ENCODE results near the gene ENDOG. TPM values are rescaled to one million over a fixed set of nuclear protein-coding genes. Genes with fewer than 3 reads are reported as not detected.
A peak's percentile ranks its signal among the peaks of the same experiment; 100 is the strongest.

Gene ENDOG
- total and polyA plus RNA-seq, 2 experiments from 2014 or later, result 21.4 to 26.7 TPM

- H2AFZ ChIP-seq, result no peak overlapping the region
- H3K79me2 ChIP-seq (ENCODE audit: insufficient read depth), result no peaks in the 10 kb centered on the region
- no peak overlapping the region for H3K4me3 ChIP-seq
- in situ Hi-C loops (cut with MboI), result no loop called here
- H3K36me3 ChIP-seq (ENCODE audit: low read depth), result no peaks in the 10 kb centered on the region
- H3K27me3 ChIP-seq (replicated peaks; ENCODE audit: insufficient read depth), result no peaks in the 10 kb centered on the region
- DNase-seq, result no peak
- H3K4me1 ChIP-seq (ENCODE audit: insufficient read depth), result no peaks in the 10 kb centered on the region
- H3K4me2 ChIP-seq (ENCODE audit: unreplicated experiment), result no peak overlapping the region
- H3F3A ChIP-seq (ENCODE audit: insufficient read depth), result no peaks in the 10 kb centered on the region
- no peaks in the 10 kb centered on the region for H3K9me3 ChIP-seq (ENCODE audit: low read depth)
- TF ChIP-seq EZH2phosphoT487 (IDR thresholded peaks at IDR 0.05; ENCODE audit: insufficient read depth, low read depth), result no peak
- no peak for TF ChIP-seq EZH2 (IDR thresholded peaks at IDR 0.05; ENCODE audit: insufficient read depth, poor library complexity, severe bottlenecking)
- H3K9ac ChIP-seq, result no peak overlapping the region
- no peak overlapping the region for H3K27ac ChIP-seq
- H3K9me2 ChIP-seq (ENCODE audit: insufficient read depth), result no peaks in the 10 kb centered on the region
- WGBS, 2 experiments (ENCODE audit: low coverage in 1 of 2, low lambda C conversion rate in 2 of 2, missing lambda C conversion rate in 2 of 2), result 65 to 70% methylated on average over 7 of the region's 7 CpGs
- H4K20me1 ChIP-seq (ENCODE audit: insufficient read depth), result no peaks in the 10 kb centered on the region
Measured at GRCh38 chr9:128781187-128782070, 36.9 kb upstream of the ENDOG start.

- no peaks in the 10 kb centered on the region for H3K27me3 ChIP-seq (replicated peaks; ENCODE audit: insufficient read depth)
- no peak for TF ChIP-seq EZH2phosphoT487 (IDR thresholded peaks at IDR 0.05; ENCODE audit: insufficient read depth, low read depth)
- no peak for TF ChIP-seq EZH2 (IDR thresholded peaks at IDR 0.05; ENCODE audit: insufficient read depth, poor library complexity, severe bottlenecking)
- in situ Hi-C loops (cut with MboI), result no loop called here
- H3K4me3 ChIP-seq, result no peak overlapping the region
- no peaks in the 10 kb centered on the region for H4K20me1 ChIP-seq (ENCODE audit: insufficient read depth)
- no peak overlapping the region for H3K9ac ChIP-seq
- no peak overlapping the region for H2AFZ ChIP-seq
- H3F3A ChIP-seq (ENCODE audit: insufficient read depth), result 0 out of 2 replicates have a peak, but pooled peaks cover 1% of the 10 kb centered on the region
- WGBS, 2 experiments (ENCODE audit: low coverage in 1 of 2, low lambda C conversion rate in 2 of 2, missing lambda C conversion rate in 2 of 2), result 81 to 94% methylated on average over 1 of the region's 1 CpG
- H3K36me3 ChIP-seq (ENCODE audit: low read depth), result no peaks in the 10 kb centered on the region
- no peaks in the 10 kb centered on the region for H3K9me2 ChIP-seq (ENCODE audit: insufficient read depth)
- H3K4me1 ChIP-seq (ENCODE audit: insufficient read depth), result no peaks in the 10 kb centered on the region
- no peak overlapping the region for H3K4me2 ChIP-seq (ENCODE audit: unreplicated experiment)
- no peaks in the 10 kb centered on the region for H3K9me3 ChIP-seq (ENCODE audit: low read depth)
- no peak overlapping the region for H3K27ac ChIP-seq
- H3K79me2 ChIP-seq (ENCODE audit: insufficient read depth), result peaks cover 9% of the 10 kb centered on the region
- DNase-seq, result no peak
Measured at GRCh38 chr9:128782669-128783068, 35.6 kb upstream of the ENDOG start.

GRCh38 chr9:128785427-128785826, 32.9 kb upstream of the ENDOG start:
- in situ Hi-C loops (cut with MboI), result no loop called here
- Histone ChIP-seq H4K20me1 (ENCODE audit: insufficient read depth) (no peaks in the 10 kb centered on the region), H3K36me3 (ENCODE audit: low read depth) (no peaks in the 10 kb centered on the region), H3K9me2 (ENCODE audit: insufficient read depth) (no peaks in the 10 kb centered on the region), H3K4me3 (no peak overlapping the region), H3F3A (ENCODE audit: insufficient read depth) (0 out of 2 replicates have a peak, but pooled peaks cover 5% of the 10 kb centered on the region), H3K9ac (no peak overlapping the region), H3K27me3 (replicated peaks; ENCODE audit: insufficient read depth) (no peaks in the 10 kb centered on the region), H3K9me3 (ENCODE audit: low read depth) (no peaks in the 10 kb centered on the region), H3K27ac (no peak overlapping the region), H3K4me2 (ENCODE audit: unreplicated experiment) (no peak overlapping the region), H3K79me2 (ENCODE audit: insufficient read depth) (peaks cover 27% of the 10 kb centered on the region), H2AFZ (no peak overlapping the region), H3K4me1 (ENCODE audit: insufficient read depth) (peaks cover 7% of the 10 kb centered on the region)
- no peak for TF ChIP-seq EZH2phosphoT487 (IDR thresholded peaks at IDR 0.05; ENCODE audit: insufficient read depth, low read depth)
- TF ChIP-seq EZH2 (IDR thresholded peaks at IDR 0.05; ENCODE audit: insufficient read depth, poor library complexity, severe bottlenecking), result no peak
- DNase-seq, result no peak
- 84 to 86% methylated on average over 6 of the region's 6 CpGs for WGBS, 2 experiments (ENCODE audit: low coverage in 1 of 2, low lambda C conversion rate in 2 of 2, missing lambda C conversion rate in 2 of 2)

GRCh38 chr9:128786681-128787601, 31.4 kb upstream of the ENDOG start, which contains the start of gene TBC1D13:
TBC1D13 (plus strand) TSS chr9:128787253; CDS start chr9:128787354, 101 bp downstream.
- H3K4me3 ChIP-seq, result peak within 1 kb of the TSS; percentile 91
- H3K36me3 ChIP-seq (ENCODE audit: low read depth), result no peaks in the 10 kb centered on the region; the same call in 1 of the 2 replicates
- H3K9me2 ChIP-seq (ENCODE audit: insufficient read depth), result no peaks in the 10 kb centered on the region
- peak within 1 kb of the TSS; percentile 86 for H3K9ac ChIP-seq
- 0 out of 2 replicates have a peak, but pooled peaks cover 5% of the 10 kb centered on the region for H3F3A ChIP-seq (ENCODE audit: insufficient read depth)
- in situ Hi-C loops (cut with MboI), result no loop called here
- no peak for TF ChIP-seq EZH2phosphoT487 (IDR thresholded peaks at IDR 0.05; ENCODE audit: insufficient read depth, low read depth)
- peak within 1 kb of the TSS; percentile 99 for H2AFZ ChIP-seq
- 7 to 10% methylated on average over 34 to 62 of the region's 64 CpGs for WGBS, 2 experiments (ENCODE audit: low coverage in 1 of 2, low lambda C conversion rate in 2 of 2, missing lambda C conversion rate in 2 of 2)
- H3K4me1 ChIP-seq (ENCODE audit: insufficient read depth), result peaks cover 7% of the 10 kb centered on the region
- no peaks in the 10 kb centered on the region for H4K20me1 ChIP-seq (ENCODE audit: insufficient read depth)
- H3K4me2 ChIP-seq (ENCODE audit: unreplicated experiment), result peak within 1 kb of the TSS; percentile 98
- H3K27me3 ChIP-seq (replicated peaks; ENCODE audit: insufficient read depth), result no peaks in the 10 kb centered on the region
- peaks cover 27% of the 10 kb centered on the region for H3K79me2 ChIP-seq (ENCODE audit: insufficient read depth)
- no peaks in the 10 kb centered on the region for H3K9me3 ChIP-seq (ENCODE audit: low read depth)
- DNase-seq, result peak; percentile 92
- H3K27ac ChIP-seq, result peak within 1 kb of the TSS; percentile 49

Measured in GM23248 (cell line).